Activated gamma-delta T cell treated with anti-CD3 and anti-CD28 coated beads, Interleukin-2, amount 50 U/mL, for 16 hours (primary cell): ENCODE measurements around the gene SFTPA2.
"Not testable (repeated sequence)": the region's sequence is repeated elsewhere in the genome, so short reads cannot be mapped to it uniquely, and the experiment has no call there.

Source experiments
- DNase-seq: peaks from one replicate; pipeline ENCODE4 v3.0.0-alpha.2; 2020; ENCODE audit warnings: low read depth

The SFTPA2 gene

DNA sequence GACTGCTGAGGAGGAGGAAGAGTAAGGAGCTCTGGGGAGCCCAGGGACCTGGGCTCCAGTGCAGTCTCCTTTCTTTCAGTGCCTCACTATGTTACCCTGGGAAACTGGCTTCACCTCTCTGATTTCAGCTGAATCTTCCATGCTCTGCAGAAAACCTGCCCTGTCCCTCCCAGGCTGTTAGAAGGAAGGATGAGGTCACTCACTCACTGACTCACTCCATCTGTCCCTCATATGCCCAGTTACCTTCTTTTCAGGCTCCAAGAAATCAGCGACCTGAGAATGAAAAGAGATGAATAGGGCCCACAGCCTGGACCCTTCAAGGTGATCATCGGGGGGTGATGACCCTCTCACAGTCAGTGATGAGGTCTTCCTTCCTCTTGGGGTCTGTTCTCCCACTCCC is 481 bp downstream of the SFTPA2 start:
- no peak for DNase-seq

DNA sequence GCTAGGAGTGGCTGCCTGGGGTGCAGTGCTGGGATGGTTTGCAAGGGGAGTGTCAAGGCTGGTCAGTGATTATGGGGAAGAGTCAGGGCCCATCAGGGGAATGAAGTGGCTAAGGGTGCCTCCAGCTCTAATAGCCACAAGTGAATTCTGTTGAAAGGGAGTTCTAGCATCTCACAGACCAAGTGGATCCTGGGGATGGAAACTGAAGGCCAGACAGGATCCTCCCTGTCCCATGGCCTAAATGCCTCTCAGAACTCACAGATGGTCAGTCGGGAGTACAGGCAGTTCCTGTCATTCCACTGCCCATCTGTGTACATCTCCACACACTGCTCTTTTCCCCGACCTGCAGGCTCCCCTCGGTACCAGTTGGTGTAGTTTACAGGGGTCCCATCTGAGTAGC is 3.2 kb downstream of the SFTPA2 start:
- DNase-seq = not testable (repeated sequence)

DNA sequence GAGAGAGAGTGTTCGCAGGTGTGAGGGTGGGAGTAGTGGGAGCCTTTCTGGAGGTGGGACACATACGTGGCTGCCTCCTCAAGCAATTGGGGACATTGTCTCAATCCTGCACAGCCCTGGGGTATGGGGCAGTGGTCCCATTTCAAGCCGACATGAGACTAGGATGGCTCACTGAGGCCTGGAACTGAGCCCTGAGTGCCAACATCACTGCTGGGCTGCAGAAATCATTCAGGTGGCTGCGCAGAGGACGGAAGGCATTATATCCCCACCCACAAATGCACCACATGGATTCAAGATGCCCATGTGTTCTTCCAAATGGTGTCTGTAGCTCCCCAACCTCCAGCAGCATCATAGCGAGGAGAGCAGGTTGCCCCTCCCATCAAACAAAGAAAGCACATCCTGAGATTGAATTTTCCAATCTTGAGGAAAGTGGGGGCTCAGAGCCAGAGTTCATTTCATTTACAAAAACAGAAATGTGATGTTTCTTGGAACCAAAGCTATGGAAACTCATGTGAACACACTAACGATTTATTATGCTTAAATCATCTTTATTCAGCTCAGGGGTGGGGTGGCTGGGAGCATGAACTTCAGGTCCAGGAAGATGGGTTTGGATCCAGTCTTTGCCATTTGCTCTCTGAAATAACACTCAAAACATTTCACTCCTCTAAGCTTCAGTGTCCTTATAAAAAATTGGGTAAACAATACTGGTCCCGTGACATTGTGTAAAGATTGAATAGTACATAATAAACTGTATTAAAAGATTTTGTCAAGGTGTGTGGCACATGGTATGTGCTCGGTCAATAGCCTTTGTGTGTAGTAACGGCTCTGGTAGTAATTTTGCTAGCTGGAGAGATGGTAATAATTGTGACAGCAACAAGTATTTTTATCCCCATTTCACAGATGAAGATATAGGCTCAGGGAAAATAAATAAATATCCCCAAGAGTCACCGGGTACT is 4.6 kb downstream of the SFTPA2 start:
- no peak for DNase-seq

- DNase-seq = no peak
Observed at GRCh38 chr10:79552143-79552542, 8.1 kb downstream of the SFTPA2 start.

- no peak for DNase-seq
Observed at GRCh38 chr10:79547973-79548372, 12.2 kb downstream of the SFTPA2 start.

GRCh38 chr10:79547128-79547527 is 13.1 kb downstream of the SFTPA2 start:
- not testable (repeated sequence) for DNase-seq

DNA sequence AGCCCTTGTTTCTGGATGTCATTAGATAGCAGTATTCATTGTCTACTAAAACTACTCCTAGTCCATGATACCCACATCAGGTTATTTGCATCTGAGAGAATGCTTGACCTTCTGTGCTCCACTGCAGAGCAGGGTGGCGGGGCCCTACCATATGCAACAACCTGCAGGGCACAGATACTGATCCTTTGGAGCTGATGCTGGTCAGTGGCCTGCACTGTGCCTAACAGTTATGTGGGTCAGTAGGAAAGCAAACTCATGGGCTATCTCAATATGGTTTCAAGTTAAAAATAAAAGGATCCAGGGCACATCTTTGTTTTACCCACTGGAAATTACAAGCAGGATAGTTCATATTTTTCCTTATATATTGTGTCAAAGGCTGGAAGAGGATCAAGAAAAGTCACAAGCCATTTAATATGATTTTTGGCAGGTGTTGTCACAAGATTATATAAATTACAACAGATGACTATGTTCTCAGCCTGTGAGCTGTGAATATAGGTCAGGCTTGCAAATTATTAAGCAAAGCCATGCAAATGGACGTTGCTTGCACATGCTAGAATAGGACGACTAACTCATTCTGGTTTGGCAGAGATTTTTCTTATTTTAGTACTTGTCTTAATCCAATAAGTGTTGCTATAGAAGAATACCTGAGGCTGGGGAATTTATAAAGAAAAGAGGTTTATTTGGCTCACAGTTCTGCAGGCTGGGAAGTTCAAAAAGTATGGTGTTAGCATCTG is 15.1 kb downstream of the SFTPA2 start:
- not testable (repeated sequence) for DNase-seq

GRCh38 chr10:79544408-79544807 is 15.8 kb downstream of the SFTPA2 start:
- not testable (repeated sequence) for DNase-seq

- DNase-seq = no peak
Observed at GRCh38 chr10:79542626-79543025, 17.6 kb downstream of the SFTPA2 start.

- DNase-seq = not testable (repeated sequence)
Observed at GRCh38 chr10:79540930-79541329, 19.3 kb downstream of the SFTPA2 start.

GRCh38 chr10:79538311-79538710 is 21.9 kb downstream of the SFTPA2 start:
- DNase-seq = not testable (repeated sequence)

DNA sequence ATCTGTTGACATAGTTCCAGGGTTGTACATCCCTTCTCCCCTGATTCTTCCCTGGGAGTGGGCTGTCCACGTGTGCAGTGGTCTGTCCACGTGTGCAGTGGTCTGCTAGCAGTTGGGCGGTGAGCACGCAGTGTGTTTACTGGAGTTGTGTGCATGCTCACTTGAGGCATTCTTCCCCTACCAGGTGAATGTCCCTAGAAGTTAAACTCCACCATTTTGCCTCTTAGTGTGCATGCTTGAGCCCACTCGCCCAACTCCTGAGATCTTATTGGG is 26.4 kb downstream of the SFTPA2 start:
- not testable (repeated sequence) for DNase-seq

- DNase-seq = not testable (repeated sequence)
Observed at GRCh38 chr10:79533142-79533902, 26.9 kb downstream of the SFTPA2 start.

GRCh38 chr10:79528261-79528660 is 31.9 kb downstream of the SFTPA2 start:
- not testable (repeated sequence) for DNase-seq

DNA sequence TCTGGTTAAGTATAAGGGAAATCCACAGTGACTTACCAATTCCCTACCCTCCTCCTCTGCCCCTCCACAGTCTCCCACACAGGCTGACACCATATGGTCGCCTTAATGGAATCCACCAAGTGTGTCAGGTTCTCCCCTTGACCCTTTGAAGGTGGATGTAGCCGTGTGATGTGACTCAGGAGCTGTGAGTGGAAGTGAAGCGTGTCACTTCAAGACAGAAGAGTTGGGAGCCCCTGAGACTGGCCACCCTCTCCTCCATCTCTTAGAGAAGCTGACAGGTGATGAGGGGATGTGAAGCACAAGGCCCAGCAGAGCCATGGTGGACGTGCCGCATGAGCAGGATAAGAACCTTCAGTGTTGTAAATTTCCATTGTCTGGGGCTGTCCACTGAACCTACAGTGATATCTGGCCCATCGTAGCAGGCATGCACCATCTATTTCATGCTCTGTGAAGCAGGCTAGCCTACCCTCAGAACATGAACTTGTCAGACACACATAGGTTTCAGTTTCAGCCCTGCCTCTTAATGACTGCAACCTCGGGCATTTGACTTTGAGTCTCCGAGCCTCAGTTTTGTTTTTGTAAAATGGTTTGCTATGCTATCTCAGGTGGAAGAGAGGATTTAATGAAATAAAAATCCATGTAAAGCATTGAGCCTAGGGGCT is 35.0 kb downstream of the SFTPA2 start:
- DNase-seq = not testable (repeated sequence)

- DNase-seq = not testable (repeated sequence)
Observed at GRCh38 chr10:79523157-79523853, 36.9 kb downstream of the SFTPA2 start.

DNA sequence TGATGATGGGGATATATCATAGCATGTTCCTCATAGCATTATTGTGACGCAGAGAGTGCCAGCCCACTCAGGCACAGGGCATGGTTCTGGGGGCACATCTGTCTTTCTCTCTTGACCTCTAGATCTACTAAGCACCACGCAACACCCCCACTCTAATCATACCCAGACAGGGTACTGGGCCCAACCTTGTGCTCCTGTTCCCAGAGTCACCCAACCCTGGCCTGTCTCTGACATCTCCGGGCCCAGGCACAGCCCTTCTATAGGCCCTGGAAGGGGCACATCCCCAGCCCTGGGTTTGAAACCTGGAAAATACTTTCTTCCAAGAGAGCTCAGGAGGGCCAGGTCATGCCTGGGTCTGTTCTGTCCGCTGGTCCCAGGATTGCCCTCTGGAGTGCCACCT is 37.7 kb downstream of the SFTPA2 start:
- DNase-seq = not testable (repeated sequence)

DNA sequence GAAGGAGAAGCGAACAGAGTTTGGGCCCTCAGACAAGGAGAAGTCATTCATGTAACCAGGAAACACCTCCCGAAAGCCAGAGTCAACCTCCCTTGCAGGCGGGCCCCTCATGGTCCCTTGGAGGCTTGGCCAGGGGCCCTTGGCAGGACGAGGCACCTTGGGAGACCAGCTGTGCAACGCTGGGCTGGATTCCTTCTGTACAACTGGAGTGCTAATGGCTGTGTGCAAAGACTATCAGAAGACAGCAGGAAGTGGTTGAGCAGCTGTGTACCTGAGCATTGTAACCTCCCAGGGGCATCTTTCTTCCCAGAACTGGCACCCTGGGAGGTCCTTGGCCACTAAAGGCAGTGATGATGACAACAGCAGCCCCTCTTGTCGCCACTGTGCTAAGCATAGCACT is 38.5 kb downstream of the SFTPA2 start:
- not testable (repeated sequence) for DNase-seq

- not testable (repeated sequence) for DNase-seq
Observed at GRCh38 chr10:79517567-79517966, 42.6 kb downstream of the SFTPA2 start.

- DNase-seq = not testable (repeated sequence)
Observed at GRCh38 chr10:79516532-79517205, 43.5 kb downstream of the SFTPA2 start.
